Coronary artery (tissue), 2 donors: ENCODE data around the gene ZCCHC3.

Source experiments
- DNase-seq: peaks from one replicate; pipeline ENCODE4 v3.0.0-alpha.2; 2017; ENCODE audit warnings: low spot score
- H3K27ac ChIP-seq, 2 donors: fragments of 200-600 bp; sonication (generic); one replicate each; pipeline ENCODE4 v1.5.1; 2016 to 2019
- H3K4me3 ChIP-seq: fragments of 200-600 bp; sonication (generic); 2 replicates; pipeline ENCODE4 v1.5.1; 2016; ENCODE audit warnings: mild to moderate bottlenecking, moderate library complexity
- TF ChIP-seq, protein P1 (sequence below): fragments of 200-600 bp; sonication (generic); IDR thresholded peaks from one replicate; pipeline ENCODE4 v1.5.1; 2019; ENCODE audit warnings: antibody characterized with exemption

ZCCHC3 gene

DNA sequence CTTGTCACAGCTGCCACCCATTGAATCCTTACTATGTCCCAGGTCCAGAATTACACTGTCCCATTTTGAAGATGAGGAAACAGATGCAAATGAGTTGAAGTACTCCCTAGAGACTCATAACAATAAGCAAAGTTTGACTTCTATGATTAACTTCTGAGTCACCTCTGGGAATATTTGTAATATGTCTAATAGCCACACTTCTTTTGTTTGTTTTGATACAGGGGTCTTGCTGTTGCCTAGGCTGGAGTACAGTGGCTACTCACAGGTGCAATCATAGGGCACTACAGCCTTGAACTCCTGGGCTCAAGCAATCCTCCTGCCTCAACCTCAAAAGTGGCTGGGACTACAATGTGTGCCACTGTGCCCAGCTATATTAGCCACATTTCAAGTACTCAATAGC, 16.6 kb downstream of the ZCCHC3 start:
- H3K27ac ChIP-seq, result no peak overlapping the region
- TF ChIP-seq, protein P1, sequence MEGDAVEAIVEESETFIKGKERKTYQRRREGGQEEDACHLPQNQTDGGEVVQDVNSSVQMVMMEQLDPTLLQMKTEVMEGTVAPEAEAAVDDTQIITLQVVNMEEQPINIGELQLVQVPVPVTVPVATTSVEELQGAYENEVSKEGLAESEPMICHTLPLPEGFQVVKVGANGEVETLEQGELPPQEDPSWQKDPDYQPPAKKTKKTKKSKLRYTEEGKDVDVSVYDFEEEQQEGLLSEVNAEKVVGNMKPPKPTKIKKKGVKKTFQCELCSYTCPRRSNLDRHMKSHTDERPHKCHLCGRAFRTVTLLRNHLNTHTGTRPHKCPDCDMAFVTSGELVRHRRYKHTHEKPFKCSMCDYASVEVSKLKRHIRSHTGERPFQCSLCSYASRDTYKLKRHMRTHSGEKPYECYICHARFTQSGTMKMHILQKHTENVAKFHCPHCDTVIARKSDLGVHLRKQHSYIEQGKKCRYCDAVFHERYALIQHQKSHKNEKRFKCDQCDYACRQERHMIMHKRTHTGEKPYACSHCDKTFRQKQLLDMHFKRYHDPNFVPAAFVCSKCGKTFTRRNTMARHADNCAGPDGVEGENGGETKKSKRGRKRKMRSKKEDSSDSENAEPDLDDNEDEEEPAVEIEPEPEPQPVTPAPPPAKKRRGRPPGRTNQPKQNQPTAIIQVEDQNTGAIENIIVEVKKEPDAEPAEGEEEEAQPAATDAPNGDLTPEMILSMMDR, result no peak
- DNase-seq, result no peak
- H3K4me3 ChIP-seq, result no peak overlapping the region

DNA sequence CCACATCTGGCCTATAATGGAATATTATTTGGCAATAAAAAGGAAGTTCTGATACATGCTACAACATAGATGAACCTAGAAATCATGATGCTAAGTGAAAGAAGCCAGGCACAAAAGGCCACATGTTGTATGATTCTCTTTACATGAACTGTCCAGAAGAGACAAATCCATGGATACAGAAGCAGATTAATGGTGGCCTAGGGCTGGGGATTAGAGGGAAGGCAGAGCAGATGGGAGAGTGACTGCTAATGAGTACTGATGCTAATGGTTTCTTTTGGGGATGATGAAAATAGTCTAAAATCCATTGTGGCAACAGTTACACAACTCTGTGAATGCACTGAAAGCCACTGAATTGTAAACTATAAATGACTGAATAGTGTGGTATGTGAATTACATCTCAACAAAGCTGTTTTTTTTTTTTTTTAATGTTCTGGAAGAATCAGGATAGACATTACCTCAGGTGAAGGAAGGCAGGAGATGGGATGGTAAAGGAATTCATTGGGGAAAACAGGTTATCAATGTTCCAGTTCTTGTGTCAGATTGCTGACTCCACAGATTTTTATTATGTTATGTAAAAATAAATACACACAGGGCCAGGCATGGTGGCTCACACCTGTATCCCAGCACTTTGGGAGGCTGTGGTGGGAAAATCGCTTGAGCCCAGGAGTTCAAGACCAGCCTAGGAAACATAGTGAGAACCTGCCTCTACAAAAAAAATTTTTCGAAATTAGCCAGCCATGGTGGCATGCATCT, 19.1 kb downstream of the ZCCHC3 start:
- no peak for DNase-seq
- H3K4me3 ChIP-seq, result no peak overlapping the region
- no peak overlapping the region for H3K27ac ChIP-seq
- TF ChIP-seq, protein P1, result no peak

DNA sequence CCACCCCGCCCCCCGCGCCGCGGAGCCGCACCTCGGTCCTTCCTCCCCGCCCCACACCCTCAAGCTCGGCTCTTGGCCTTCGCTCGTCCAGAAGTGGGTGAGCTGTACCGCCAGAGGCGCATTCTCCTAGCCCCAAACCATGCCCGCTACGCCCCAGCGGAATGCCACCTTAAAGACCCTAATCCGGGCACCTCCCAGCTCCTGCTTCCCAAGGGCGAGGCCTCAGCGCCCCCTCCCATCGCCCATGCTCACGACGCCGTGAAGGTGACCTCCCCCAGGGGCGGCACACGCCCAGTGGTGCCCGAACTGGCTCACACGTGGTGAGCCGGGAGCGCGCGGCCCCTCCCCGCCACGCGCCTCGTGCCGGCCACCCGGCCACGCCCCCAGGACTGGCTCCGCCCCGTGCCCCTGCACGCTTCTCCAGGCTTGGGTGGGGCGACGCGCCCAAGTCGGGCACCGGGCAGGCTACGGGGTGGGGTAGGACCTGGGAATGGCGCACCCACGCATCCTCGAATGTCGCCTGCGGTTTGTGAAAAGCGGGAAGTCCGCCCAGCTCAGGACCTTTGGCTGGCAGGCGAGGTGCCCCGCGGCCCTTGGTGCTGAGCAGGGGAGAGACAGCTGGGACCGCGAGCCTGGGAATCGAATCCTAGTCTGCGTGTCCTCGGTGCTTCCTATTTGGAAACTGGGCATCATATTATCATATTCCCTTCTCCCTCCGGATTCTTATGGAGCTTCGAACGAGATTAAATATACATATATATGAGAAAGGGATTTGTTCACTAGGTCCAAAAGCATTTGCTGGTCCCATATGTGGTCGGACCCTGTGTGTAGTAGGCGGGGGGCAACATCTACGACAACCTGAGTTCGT, 27.0 kb downstream of the ZCCHC3 start:
- H3K4me3 ChIP-seq, result peak overlapping the region; percentile 91
- TF ChIP-seq, protein P1, result no peak
- peak; percentile 94 for DNase-seq
- H3K27ac ChIP-seq, result peak overlapping the region; percentile 81 to 94

DNA sequence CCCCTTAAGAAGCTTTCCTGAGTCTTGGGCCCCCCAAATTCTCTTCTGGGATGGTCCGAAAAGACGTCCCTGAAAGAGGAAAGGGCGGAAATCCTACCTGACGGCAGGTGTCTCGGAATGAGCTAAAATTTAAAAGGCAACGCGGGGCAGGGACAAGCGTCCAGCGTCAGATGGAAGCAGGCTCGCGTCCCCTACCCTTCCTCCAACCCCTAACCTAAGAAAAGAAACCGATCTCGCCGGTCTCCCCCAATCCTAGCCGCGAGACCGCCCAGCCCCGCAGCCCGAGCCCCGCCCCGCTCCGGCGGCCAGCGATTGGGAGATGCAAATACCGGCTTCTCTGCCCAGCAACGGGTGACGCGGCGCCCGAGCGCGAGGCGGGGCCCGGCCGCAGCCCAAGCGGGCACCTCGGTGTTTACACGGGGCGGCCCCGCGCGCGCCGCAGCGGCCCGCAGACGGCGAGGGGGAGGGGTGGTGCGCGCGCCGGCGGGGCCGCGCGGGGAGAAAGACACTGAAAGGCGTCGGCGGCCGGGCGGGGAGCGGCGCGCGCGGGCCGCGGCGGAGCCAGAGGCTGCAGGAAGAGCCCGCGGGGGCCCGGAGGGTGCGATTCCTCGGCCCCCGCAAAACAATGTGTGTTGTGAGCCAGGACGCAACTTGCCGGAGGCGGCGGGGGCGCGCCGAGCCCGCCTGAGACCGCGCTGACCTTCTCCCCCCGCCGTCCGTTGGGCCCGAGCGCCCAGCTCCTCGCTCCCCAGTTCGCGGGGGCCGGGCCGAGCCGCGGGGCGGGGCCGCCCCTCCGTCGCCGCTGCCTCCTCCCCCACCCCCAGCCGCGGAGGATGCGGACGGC, 27.9 kb downstream of the ZCCHC3 start, which contains the start of gene SOX12:
TSS of gene SOX12 (plus strand) at position 508 of the 844 bp plus-strand sequence. CDS start 373 bp downstream, outside the sequence.
- DNase-seq, result peak; percentile 98
- Histone ChIP-seq H3K4me3 (peak within 1 kb of the TSS; percentile 91), H3K27ac (peak within 1 kb of the TSS; percentile 81 to 94)
- TF ChIP-seq, protein P1, result no peak

DNA sequence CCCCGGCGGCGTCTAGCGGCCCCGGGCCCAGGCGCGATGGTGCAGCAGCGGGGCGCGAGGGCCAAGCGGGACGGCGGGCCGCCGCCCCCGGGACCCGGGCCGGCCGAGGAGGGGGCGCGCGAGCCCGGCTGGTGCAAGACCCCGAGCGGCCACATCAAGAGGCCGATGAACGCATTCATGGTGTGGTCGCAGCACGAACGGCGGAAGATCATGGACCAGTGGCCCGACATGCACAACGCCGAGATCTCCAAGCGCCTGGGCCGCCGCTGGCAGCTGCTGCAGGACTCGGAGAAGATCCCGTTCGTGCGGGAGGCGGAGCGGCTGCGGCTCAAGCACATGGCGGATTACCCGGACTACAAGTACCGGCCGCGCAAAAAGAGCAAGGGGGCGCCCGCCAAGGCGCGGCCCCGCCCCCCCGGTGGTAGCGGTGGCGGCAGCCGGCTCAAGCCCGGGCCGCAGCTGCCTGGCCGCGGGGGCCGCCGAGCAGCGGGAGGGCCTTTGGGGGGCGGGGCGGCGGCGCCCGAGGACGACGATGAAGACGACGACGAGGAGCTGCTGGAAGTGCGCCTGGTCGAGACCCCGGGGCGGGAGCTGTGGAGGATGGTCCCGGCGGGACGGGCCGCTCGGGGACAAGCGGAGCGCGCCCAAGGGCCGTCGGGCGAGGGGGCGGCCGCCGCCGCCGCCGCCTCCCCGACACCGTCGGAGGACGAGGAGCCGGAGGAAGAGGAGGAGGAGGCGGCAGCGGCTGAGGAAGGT, 28.7 kb downstream of the ZCCHC3 start:
- TF ChIP-seq, protein P1, result no peak

DNA sequence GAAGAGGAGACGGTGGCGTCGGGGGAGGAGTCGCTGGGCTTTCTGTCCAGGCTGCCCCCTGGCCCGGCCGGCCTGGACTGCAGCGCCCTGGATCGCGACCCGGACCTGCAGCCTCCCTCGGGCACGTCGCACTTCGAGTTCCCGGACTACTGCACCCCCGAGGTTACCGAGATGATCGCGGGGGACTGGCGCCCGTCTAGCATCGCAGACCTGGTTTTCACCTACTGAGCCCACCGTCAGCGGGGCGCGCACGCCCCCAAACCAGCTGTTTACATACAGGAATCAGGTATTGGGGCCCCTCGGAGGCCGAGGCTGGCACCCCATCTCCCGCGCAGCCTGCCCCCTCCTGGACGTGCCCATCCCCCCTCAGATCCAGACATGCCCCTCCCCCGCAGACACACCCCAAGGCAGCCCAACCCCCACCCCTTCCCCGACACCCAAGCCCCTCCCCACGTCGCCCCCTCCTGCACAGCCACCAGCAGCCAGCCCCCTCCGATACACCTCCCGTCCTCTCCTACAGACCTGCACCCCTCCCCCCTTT, 29.3 kb downstream of the ZCCHC3 start:
- peak; percentile 76 for DNase-seq
- TF ChIP-seq, protein P1, result no peak
- H3K4me3 ChIP-seq, result peak overlapping the region; percentile 91
- peak overlapping the region; percentile 81 to 94 for H3K27ac ChIP-seq

More for the DNA sequence above, 28.7 kb downstream of the ZCCHC3 start:
- Histone ChIP-seq H3K27ac (peak overlapping the region; percentile 81 to 94), H3K4me3 (peak overlapping the region; percentile 91)
- peak; percentile 86 for DNase-seq
